ENCODE results near the gene PROM1. TPM values are rescaled to one million over a fixed set of nuclear protein-coding genes. Genes with fewer than 3 reads are reported as not detected.

PROM1 gene
- total RNA-seq, 2 experiments from 2014 or later, result not detected

GRCh38 chr4:16078195-16078760 lies 5.5 kb downstream of the PROM1 start:
- no peaks in the 10 kb centered on the region for H3K9me2 ChIP-seq (ENCODE audit: insufficient read depth, low read length)
- no peaks in the 10 kb centered on the region for H3K36me3 ChIP-seq (ENCODE audit: insufficient read depth, low read length)
- TF ChIP-seq EZH2phosphoT487 (IDR thresholded peaks at IDR 0.05; ENCODE audit: borderline replicate concordance, low read depth, low read length), result no peak
- no peak for TF ChIP-seq CTCF (conservative IDR thresholded peaks at IDR 0.05; ENCODE audit: low read length)
- H3K27ac ChIP-seq (ENCODE audit: low read depth, low read length, poor library complexity, severe bottlenecking), result no peak overlapping the region
- H2AFZ ChIP-seq (ENCODE audit: low read length), result no peak overlapping the region
- H3K79me2 ChIP-seq (ENCODE audit: insufficient read depth, low read depth, low read length), result no peaks in the 10 kb centered on the region
- ChIA-PET POLR2A (no interaction called here), CTCF (ENCODE audit: unreplicated experiment) (no interaction called here)
- H4K20me1 ChIP-seq (ENCODE audit: insufficient read depth, low read length), result no peaks in the 10 kb centered on the region
- no peaks in the 10 kb centered on the region for H3K4me1 ChIP-seq (ENCODE audit: insufficient read depth, low read length, poor library complexity, severe bottlenecking)
- DNase-seq (ENCODE audit: low spot score), result no peak
- intact Hi-C loops (cut with micrococcal nuclease; ENCODE audit: unreplicated experiment), result no loop called here
- BruUV-seq (replicated peaks), result no TSS peak
- no peak overlapping the region for H3K4me3 ChIP-seq (ENCODE audit: low read depth, low read length, poor library complexity, severe bottlenecking)
- no peak overlapping the region for H3K4me2 ChIP-seq (ENCODE audit: low read length)
- H3K9me3 ChIP-seq (ENCODE audit: low read length), result no peaks in the 10 kb centered on the region

- ChIA-PET POLR2A (interaction anchor here (0.7 kb wide), 1 partner anchor 23 kb away, joined by 3 read pairs; no protein-coding TSS in a partner anchor), CTCF (ENCODE audit: unreplicated experiment) (no interaction called here)
- Histone ChIP-seq H2AFZ (ENCODE audit: low read length) (no peak overlapping the region), H3K9me3 (ENCODE audit: low read length) (no peaks in the 10 kb centered on the region), H3K27ac (ENCODE audit: low read depth, low read length, poor library complexity, severe bottlenecking) (no peak overlapping the region), H3K79me2 (ENCODE audit: insufficient read depth, low read depth, low read length) (no peaks in the 10 kb centered on the region), H3K4me1 (ENCODE audit: insufficient read depth, low read length, poor library complexity, severe bottlenecking) (no peaks in the 10 kb centered on the region), H3K4me2 (ENCODE audit: low read length) (no peak overlapping the region), H3K36me3 (ENCODE audit: insufficient read depth, low read length) (no peaks in the 10 kb centered on the region), H3K4me3 (ENCODE audit: low read depth, low read length, poor library complexity, severe bottlenecking) (no peak overlapping the region), H4K20me1 (ENCODE audit: insufficient read depth, low read length) (no peaks in the 10 kb centered on the region), H3K9me2 (ENCODE audit: insufficient read depth, low read length) (no peaks in the 10 kb centered on the region)
- DNase-seq (ENCODE audit: low spot score), result no peak
- BruUV-seq (replicated peaks), result no TSS peak
- intact Hi-C loops (cut with micrococcal nuclease; ENCODE audit: unreplicated experiment), result no loop called here
- TF ChIP-seq CTCF (conservative IDR thresholded peaks at IDR 0.05; ENCODE audit: low read length) (no peak), EZH2phosphoT487 (IDR thresholded peaks at IDR 0.05; ENCODE audit: borderline replicate concordance, low read depth, low read length) (no peak)
Measured at GRCh38 chr4:16077786-16078185, 6.0 kb downstream of the PROM1 start.

- ChIA-PET CTCF (ENCODE audit: unreplicated experiment) (no interaction called here), POLR2A (no interaction called here)
- Histone ChIP-seq H4K20me1 (ENCODE audit: insufficient read depth, low read length) (no peaks in the 10 kb centered on the region), H3K27ac (ENCODE audit: low read depth, low read length, poor library complexity, severe bottlenecking) (no peak overlapping the region), H3K79me2 (ENCODE audit: insufficient read depth, low read depth, low read length) (no peaks in the 10 kb centered on the region), H3K4me2 (ENCODE audit: low read length) (no peak overlapping the region), H3K4me3 (ENCODE audit: low read depth, low read length, poor library complexity, severe bottlenecking) (no peak overlapping the region), H3K9me3 (ENCODE audit: low read length) (no peaks in the 10 kb centered on the region), H3K4me1 (ENCODE audit: insufficient read depth, low read length, poor library complexity, severe bottlenecking) (no peaks in the 10 kb centered on the region), H3K36me3 (ENCODE audit: insufficient read depth, low read length) (no peaks in the 10 kb centered on the region), H3K9me2 (ENCODE audit: insufficient read depth, low read length) (no peaks in the 10 kb centered on the region), H2AFZ (ENCODE audit: low read length) (no peak overlapping the region)
- TF ChIP-seq EZH2phosphoT487 (IDR thresholded peaks at IDR 0.05; ENCODE audit: borderline replicate concordance, low read depth, low read length) (no peak), CTCF (conservative IDR thresholded peaks at IDR 0.05; ENCODE audit: low read length) (no peak)
- no TSS peak for BruUV-seq (replicated peaks)
- intact Hi-C loops (cut with micrococcal nuclease; ENCODE audit: unreplicated experiment), result no loop called here
- DNase-seq (ENCODE audit: low spot score), result no peak
Measured at GRCh38 chr4:16075975-16076757, 7.7 kb downstream of the PROM1 start.

Measured in OCI-LY7 (cell line).